GM18498 (cell line): ENCODE data around the gene LAMA5.
"Not testable (repeated sequence)": the region's sequence is repeated elsewhere in the genome, so short reads cannot be mapped to it uniquely, and the experiment has no call there.

Experiments
- ATAC-seq: cut with Tn5 transposase; IDR thresholded peaks from one replicate; pipeline ENCODE4 v1.9.1; 2021; ENCODE audit warnings: mild to moderate bottlenecking, moderate library complexity; ENCODE audit not compliant: unreplicated experiment

LAMA5 gene

DNA sequence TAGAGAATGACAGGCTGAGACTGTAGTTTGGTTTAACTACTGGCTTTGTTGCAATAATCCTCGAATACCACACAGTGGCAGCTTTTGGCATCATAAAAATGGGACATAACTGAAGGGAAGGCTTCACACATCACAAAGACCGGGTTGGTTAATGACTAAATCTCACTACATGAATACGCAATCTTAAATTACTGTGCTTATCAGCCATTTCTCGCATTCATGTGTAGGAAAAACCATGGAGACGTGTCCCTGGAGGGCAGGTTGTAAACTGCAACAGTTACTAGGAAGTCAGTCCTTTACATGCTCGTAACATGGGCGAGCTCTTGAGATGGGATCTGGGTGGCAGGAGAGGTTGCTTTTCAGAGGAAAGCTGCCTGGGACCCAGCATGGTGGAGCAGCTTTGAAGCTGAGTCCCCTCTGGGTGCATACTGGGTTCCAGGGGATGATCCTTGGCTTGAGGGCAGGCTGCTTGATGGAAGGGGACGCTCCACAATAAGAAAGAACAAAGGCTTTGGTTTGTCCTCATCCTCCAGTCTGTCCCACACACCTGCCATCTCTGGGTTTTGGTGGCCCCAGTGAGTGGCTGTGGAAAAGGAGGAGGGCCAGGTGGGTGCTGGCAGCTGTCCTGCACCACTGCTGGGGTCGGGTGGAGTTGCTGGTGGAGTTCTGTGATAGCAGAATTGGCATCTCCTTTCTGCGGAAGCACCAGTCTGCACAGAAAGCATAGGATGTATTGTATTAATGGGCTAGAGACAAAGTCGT lies 21.9 kb upstream of the LAMA5 start:
- ATAC-seq: no peak

DNA sequence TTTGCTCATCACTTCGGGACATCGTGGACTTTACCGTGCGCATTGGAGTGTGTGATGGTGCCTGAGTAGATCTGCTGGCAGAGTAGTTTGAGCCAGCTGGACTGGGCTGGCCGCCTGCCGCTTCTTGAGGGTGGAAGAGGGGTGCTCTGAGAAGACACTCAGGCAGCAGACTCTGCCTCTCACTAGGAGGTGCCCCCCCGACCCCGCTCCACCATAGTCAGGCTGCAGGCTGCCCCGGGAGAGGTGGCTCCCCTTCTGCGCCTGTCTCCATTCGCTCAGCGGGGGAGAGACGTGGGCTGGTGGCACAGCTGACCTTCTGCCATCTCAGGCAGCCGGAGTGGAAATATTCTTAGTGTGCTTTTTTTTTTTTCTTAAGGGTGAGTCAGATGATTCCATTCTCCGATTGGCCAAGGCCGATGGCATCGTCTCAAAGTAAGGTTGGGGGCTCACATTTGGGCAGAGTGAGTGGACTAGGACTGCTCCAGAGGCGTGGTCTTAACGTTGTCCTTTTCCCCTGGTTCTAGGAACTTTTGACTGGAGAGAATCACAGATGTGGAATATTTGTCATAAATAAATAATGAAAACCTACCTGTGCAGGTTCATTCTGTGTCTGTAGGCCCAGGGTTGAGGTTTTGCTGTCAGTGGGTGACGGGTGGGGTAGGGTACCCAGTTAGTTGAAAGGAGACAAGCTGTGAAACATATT lies 21.0 kb upstream of the LAMA5 start:
- no peak for ATAC-seq

DNA sequence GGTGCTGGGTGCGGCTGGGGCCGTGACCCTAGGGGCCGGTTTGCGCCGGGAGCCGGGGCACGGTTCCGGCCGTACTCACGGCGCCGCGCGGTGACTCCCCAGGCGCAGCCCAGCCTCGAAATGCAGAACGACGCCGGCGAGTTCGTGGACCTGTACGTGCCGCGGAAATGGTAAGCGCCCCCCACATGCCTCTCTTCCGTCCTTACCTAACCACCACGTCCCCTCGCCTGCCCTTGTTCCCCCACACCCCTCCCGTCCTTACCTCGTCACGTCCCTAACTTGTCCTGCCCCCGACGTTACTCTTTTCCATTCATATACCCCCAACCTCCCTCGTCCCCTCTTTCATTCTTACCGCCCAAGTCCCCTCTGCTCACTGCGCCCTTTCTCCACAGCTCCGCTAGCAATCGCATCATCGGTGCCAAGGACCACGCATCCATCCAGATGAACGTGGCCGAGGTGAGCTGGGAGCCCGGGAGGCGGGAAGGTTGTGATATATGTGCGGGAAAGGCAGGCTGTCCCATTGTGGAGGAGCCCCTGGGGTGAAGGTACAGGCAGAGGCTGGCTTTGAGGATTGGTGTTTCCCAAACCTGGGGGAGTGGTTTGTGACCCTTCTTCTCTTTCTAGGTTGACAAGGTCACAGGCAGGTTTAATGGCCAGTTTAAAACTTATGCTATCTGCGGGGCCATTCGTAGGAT lies 20.3 kb upstream of the LAMA5 start:
- ATAC-seq: no peak

DNA sequence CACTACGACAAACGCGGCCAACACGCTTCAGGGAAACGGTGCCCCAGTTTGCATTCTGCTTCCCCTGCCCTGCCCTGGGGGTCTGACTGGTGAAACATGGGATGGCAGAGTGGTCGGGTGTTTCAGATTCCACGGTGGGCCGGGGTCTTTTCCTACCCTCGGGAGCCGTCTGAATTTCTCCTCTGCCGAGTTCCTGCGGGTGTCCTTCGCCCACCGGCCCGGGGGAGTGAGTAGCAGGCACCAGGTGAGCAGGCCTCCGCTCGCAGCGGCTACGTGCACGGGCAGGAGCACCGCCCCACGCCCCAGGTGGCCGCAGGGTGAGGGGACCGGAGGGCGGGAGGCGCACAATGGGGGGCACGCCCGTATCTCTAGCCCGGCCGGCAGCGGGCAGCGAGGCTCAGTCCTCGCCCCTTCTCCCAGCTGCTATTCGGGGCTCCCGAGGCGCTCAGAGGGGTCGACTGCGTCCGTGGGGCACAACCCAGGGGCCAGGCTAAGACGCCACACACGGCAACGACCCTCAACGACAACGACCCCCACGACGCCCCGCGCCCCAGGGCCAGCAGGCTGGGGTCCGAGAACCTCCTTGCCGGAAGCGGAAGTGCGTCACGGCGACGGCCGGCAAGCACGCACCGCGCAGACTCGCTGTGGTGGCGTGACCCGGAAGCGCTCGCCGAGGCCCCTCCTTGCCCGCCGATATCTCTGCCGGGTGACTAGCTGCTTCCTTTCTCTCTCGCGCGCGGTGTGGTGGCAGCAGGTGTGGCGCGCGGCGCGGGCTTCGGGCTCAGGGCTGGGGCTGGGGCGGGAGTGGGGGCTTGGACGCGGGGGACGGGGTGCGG lies 19.5 kb upstream of the LAMA5 start, which contains the start of gene RPS21:
TSS of gene RPS21 (plus strand) at position 721 of the 836 bp plus-strand sequence. CDS start 236 bp downstream, outside the sequence.
- peak; percentile 82 for ATAC-seq

DNA sequence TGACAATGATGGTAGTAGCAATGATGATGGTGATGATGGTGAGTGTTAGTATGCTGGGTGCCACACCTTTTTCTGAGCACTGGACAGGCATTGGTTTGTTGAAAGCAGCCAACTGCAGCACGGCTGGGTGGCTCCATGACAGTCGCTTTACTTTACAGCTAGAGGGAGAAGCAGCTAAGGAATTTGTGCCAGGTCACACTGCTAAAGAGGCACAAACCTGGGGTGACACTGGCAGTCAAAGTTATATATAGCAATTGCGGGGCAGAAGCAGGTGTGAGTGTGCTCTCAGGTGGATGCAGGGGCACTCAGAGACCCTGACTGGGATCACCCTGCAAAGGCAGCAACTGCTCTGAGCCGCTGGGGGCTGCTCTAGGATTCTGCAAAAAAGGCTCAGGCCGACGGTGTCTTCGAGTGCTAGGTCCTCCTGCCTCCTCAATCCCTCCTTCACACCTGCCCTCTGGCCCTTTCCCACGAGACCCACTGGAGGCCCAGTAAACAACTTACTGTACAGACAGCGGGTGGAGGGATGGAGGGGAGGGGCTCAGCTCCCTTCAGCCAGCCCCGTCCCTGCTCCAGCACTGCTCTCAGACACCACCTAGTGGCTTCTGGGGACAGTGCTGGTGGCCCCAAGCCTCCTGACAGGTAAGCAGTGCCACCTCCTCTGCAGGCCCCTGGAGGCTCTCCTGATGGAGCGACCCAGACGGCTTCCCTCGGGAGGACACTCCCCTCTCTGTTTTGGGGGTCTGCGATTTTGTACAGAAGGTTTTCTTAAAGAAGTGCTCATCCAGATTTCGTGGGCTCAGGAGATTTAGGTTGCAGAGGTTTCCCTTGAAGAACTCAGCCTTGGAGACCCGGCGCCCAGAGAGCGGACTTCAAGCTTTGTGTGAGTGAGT lies 15.4 kb upstream of the LAMA5 start:
- ATAC-seq: peak; percentile 68

DNA sequence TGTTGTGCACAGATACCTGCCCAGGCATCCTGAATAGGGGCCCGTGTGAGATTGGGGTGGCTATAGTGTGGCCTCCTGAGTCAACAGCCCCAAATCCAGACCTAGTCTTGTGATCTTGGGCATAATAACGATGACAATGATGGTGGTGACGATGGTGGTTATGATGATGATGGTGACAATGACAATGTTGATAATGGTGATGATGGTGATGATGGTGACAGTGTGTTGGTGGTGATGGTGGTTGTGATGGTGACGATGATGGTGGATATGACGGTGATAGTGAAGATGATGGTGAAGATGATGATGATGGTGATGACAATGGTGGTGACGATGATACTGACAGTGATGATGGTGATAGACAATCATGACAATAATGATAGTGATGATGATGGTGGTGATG lies 14.7 kb upstream of the LAMA5 start:
- no peak for ATAC-seq

DNA sequence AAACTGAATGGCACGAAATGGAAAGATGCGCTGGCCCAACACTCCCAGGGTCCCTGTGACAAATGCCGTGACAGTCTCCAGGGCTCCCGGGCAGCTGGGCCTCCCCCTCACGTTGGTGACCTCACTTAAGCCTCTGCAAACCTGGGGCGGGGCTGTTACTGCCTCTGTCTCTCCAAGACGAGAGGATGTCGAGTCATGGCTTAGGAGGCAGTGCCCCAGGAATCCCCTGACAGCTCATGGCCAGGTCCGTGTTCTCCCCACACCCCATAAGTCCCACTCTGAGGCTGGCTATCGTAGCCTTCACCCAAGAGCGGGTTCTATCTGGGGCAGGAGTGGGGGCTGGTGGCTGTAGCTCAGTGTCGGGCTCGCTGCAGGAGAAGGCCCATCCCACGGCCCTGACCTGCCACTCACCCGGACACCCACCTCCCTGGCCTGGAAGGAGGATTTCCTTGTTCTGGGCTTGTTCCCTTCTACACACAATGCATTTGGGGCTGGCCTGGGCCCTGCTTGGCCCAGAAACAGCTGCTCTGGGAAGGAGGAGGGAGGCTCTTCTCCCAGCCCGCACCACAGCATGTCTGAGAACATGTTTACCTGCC lies 14.2 kb upstream of the LAMA5 start:
- no peak for ATAC-seq

DNA sequence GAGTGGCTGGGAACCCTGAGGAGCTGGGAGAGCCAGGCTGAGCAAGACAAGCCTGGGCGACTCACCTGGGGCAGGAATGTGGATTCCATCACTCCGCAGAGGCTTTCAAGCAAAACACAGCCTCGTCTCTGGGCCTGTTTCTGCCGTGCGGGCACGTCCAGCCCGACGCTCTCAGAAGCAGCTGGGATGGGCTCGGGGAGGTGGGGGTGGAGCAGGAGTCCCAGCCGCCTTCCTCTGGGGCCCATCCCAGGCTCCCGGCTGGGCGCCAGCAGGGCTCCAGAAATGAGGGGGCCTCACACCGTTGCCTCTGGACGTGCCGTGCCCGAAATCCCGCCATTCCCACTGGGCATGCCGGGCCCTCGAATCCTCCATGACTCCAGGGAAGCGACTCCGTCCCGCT lies 11.1 kb upstream of the LAMA5 start:
- no peak for ATAC-seq

DNA sequence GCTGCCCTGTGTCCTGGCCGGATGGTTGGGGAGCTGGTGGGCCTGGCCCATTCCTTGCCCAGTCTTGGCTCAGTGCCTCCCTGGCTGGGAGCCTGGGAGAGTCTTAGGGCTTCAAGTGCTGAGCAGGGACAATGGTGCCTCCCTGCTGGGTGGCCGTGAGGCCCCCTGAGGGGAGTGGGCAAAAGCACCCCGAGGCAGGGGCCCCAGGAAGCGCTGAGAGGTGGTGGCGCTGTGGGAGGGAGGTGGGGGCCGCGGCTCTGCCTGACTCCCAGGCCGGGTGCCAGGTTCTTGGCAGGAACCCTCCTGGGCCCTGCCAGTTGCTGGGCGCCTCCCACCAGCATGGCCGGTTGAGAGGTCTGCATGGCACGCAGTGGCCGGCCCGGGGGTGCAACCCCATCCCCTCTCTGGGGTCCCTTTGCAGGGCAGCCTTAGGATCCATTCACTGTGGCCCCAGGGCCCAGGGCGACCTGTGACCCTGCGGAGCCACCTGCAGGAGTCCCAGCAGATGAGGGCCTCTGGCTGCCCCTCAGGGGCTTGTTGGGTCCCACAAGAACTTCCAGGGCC lies 10.6 kb upstream of the LAMA5 start:
- ATAC-seq: no peak

DNA sequence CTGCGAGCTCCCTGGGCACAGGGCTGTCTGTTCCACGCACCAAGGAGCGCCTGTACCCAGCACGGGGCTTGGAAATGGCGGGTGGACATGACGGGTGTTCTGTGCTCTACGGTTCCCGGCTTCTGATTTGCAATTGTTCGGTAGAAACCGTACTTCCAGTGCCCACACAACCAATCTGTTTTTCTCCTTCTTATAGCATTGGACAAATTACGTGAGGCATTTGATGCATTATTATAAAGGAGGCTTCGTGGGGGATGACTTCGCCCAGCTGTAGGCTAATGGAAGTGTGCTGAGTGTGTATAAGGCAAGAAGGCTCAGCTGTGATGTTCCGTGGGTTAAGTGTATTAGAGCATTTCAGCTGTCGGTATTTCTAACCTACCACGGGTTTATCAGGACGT lies 10.0 kb upstream of the LAMA5 start:
- ATAC-seq: no peak

DNA sequence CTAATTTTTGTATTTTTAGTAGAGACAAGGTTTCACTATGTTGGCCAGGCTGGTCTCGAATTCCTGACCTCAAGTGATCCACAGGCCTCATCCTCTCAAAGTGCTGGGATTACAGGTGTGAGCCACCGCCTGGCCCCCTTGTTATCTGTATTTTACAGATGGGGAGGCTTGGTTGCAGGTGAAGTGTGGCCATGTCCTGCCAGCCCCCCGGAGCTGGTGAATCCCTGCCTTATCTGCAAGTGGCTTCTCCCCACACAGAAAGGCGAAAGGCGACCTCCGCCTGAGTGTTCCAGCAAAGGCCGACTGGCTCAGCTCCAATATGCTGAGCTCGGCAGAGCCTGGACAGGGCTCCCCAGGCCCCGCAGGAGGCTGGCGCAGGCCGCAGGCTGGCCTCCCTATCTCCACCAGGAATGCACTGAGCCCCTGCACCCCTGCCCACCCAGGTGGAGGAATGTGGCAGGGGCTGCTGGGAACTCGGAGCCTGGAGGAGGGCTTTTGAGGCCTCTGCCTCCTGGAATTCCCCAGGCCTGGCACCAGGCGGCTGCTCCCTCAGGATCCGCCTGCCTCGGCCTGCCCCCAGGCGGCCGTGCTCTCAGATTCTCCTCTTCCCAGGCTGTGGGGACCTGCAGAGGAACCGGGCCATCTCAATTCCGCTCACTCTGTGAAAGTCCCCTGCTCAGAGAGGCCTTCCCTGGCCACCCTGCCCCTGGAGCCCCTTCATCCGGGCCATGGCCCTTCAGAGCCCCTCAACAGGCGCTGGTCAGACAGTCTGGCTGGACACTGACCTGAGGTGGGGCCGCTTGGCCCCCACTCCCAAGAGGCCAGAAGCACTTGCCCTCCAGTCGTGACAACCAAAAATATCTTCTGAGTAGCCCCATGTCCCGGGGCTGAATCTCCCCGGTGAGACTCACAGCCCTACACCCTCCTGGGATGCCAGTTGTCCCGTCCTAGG lies 9.3 kb upstream of the LAMA5 start:
- no peak for ATAC-seq

DNA sequence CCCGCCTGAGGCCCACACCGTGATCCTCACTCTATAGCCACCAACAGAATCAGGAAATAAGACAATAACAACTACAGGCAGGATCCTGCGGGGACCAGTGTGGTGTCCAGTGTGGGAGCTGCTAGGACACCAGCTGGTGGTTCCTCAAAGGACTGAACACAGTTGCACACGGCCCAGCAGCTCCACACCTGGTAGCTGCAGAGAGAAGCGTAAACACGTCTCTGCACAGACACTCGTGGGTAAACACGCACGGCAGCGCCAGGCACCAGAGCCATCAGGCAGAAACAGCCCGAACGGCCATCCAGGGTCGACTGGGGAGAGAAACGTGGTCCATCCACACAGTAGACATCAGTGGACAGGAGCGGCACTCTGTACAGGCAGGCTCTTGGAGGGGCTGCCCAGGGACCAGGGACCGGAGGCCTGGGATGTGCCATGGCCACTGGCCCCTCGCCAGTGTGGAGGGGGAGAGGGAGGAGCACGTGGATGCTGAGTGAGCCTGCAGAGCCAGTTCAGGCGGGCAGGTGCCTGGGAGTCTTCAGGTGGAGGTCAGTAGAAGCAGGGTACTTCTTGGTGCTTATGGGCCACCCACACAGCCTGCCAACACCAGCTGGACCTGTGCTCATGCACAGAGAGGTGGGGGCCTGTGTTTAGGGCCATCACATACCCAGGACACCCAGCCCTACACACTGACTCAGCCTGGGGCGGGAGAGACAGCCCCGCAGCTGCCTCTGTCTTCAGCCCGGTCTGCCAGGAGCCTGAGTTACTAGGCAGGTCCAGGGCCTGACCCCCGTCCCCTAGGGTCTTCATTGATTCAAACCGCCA lies 7.4 kb upstream of the LAMA5 start:
- no peak for ATAC-seq

DNA sequence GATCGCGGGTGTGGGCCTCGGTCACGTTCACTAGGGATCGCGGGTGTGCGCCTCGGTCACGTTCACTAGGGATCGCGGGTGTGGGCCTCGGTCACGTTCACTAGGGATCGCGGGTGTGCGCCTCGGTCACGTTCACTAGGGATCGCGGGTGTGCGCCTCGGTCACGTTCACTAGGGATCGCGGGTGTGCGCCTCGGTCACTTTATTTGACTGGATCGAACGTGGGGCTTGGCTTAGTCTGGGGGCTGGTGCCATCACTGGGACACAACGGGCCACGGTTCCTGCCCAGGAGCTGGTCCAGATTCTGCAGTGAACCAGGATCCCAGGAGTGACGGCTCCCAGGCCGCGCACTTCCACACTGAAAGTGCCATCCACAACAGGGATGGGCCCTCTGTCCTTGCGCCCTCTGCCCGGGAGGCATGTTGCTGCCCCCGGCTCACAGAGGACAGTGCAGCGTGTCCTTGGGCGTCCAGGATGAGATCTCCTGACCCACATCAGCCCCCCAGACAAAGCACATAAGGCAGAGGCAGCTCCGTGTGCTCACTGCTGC lies 6.6 kb upstream of the LAMA5 start:
- not testable (repeated sequence) for ATAC-seq

DNA sequence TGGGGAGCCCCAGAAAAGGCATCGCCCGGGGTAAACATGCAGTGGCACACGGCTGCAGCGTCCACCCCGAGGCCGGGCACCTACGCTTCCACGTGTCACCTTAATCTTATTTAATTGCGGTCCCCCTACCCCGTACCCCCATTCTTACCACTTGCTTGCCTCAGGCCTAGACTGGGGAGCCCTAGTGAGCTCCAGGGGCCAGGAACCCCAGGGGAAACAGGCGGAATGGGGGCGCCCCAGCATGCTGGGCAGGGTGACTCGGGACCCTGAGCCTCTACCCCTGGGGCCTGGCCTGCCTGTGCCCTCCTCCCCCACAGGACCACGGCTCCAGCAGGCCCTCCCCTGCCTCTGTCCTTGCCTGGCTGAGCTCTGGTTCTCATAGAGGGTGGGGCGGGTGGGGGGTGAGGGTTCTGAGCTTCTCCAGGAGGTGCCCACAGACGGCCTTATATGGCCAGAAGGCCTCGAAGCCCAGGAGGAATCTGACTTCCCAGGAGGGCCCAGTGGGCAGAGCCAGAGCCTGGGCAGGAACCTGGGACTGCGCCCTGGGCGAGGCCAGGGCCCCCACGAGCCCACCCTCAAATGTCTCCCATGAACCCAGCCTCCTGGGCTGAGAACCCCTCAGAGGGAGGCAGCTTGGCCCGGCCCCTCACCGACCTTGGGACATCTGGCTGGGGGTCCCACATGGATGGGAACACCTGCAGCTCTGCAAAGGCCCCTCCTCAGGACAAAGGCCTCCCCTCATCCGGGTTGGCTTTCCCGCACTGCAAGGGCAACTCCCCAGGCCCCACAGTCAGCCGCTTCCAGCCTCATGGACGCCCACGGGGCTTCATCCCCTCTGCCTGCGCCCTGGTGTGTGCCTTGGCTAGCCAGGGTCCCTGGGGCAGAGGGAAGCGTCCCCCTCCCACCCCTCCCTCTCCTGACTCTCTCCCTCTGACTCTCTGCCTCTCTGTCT lies 5.2 kb upstream of the LAMA5 start:
- ATAC-seq: no peak

DNA sequence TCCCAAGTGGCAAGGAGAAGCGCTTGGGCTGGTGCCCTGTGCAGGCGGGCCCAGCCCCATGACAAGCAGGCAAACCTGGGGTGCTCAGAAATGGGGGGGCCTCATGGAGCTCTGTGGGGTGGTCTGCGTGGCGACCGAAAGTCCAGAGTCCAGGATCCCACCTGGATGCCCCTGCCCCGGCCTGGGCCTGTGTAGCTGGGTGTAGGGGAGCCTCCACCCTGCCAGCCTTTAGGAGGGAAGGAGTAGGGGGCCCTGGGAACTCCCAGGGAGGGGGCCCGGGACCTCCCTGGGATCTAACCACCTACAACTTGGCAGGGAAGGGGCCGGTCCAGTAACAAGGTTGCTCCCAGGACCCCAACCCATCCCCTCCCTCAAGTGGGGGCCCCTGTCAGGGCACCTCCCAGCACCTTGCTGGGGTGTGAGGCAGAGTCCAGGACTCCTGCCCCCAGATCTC lies 4.5 kb upstream of the LAMA5 start:
- no peak for ATAC-seq
